HG03342 (cell line): ENCODE data around the gene BPIFB6.

Experiments used
- ATAC-seq: cut with Tn5 transposase; IDR thresholded peaks from one replicate; pipeline ENCODE4 v1.9.1; 2021; ENCODE audit warnings: mild to moderate bottlenecking, moderate library complexity; ENCODE audit not compliant: unreplicated experiment

The BPIFB6 gene

DNA sequence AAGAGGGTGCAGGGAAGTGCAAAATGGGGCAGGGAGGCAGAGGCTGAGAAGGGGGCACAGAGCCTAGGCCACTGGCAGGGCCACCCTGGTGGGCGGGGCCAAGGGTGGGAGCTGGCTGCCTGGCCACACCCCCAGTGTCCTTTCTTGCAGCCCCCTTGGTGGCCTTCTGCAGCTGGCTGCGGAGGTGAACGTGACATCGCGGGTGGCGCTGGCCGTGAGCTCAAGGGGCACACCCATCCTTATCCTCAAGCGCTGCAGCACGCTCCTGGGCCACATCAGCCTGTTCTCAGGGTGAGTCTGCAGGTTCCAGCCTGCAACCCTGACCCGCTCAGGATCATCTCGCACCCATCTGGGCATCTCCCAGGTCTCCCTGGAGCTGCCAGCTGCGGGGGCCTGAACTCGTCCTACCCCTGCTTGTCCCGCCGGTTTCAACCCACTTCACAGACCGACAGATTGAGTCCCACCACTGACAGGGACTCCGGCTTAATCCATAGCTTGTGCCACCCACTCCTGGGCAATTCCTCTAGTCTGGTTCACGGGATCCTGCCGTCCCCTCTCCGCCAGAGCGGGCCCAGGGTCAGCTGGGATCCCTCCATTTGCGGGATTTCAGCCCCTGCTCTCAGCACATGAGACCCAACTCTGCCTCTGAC lies 28.4 kb downstream of the BPIFB6 start:
- no peak for ATAC-seq

DNA sequence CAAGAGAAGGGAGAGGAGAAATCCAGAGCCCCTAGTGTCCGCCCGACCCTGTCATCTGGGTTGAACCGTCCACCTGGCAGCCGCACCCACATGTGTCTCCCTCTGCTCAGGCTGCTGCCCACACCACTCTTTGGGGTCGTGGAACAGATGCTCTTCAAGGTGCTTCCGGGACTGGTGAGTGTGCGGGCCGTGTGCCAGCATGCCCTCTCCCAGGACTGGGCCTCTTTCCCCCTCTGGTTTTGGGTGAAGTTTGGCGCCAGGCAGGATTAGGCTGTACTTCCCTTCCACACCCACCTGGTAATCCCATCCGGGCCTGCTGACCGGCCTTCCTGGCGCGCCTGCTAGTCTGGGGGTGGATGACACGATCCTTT lies 30.2 kb downstream of the BPIFB6 start:
- no peak for ATAC-seq

DNA sequence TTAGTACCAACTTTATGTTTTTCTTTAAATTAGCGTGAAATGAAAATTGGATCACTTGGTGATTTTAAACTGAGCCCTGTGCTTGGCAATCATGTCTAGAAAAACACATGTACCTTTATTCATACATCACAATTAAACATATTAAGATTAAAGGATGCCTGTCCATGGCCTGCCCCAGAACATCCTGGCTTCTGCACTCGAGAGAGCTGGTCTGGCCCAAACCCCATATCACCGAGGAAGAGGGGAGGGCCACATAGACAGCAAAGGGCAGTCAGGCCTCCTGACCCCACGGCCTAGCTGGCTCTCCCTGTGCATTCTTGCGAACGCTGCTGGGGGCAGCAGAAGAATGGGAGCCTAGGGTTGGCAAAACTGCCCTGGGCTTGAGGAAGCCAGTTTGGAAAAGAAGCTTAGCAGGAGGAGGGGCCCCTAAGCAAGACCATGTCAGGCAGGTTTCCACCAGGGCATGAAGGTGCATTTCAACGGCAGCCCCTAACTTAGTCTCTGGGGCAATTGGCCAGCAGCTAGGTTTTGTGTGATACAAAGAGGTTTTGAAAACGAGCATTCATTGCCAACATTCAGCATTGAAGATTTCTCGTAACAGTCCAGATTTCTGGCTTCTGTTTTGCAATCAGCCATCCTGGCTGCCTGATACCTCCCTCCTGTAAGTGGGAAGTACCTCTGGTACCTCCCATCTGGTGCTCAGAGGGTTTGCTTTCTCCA lies 30.8 kb downstream of the BPIFB6 start:
- ATAC-seq, result no peak

DNA sequence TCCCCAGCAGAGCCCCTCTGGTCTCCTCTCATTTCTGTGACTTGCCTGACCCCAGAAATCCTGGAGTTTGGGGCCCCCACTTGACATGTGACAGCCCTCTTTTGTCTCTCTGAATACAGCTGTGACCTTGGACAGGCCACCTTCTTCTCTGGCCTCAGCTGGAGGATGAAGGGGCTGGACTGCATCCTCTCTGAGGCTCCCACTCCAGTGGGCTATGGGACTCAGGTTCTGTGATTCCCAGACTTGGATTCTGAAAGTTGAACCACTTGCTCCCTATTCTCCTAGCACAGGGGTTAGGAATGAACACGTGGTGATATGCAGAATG lies 31.3 kb downstream of the BPIFB6 start:
- ATAC-seq, result no peak

DNA sequence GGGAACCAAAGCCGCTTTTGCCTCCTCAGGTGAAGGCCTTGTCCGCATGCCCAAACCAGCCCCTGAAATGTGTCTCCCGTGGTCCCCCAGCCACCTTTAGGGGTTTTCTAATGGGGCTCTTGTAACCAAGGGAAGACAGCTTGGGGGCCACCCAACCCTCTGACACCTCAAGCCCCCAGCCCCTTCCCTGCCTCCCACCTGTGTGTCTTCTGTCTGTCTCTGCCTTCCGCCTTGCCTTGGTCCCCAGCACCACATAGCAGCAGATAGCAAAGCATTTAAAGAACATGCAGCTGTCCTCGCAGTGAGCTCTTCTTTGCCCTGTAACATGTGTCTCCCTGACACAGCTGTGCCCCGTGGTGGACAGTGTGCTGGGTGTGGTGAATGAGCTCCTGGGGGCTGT lies 31.8 kb downstream of the BPIFB6 start:
- ATAC-seq, result no peak

DNA sequence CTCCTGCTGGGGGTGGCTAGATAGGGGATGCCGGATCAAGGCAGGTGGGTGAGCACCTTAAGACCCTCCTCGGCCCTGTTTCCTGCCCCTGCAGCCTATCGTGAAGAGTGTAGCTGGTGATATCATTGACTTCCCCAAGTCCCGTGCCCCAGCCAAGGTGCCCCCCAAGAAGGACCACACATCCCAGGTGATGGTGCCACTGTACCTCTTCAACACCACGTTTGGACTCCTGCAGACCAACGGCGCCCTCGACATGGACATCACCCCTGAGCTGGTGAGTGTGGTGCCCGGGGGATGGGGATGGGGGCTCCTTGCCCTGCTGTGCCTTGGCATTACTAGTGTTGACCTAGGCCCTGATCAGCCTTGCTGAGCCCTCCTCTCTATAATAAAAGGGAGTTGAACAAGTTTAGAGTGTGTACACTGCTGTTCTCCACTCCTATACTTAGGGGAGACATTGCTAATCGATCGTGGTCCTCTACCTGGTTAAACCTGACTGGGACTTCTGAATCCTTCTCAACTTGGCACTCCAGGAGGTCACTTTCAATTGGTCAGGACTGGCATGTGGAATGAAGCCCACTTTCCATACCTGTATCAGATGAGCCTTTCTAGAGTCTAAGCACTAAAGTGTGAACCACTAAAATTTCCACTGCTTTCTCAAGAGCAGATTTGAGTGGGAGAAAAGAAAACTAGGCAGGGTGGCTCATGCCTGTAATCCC lies 33.3 kb downstream of the BPIFB6 start:
- no peak for ATAC-seq

DNA sequence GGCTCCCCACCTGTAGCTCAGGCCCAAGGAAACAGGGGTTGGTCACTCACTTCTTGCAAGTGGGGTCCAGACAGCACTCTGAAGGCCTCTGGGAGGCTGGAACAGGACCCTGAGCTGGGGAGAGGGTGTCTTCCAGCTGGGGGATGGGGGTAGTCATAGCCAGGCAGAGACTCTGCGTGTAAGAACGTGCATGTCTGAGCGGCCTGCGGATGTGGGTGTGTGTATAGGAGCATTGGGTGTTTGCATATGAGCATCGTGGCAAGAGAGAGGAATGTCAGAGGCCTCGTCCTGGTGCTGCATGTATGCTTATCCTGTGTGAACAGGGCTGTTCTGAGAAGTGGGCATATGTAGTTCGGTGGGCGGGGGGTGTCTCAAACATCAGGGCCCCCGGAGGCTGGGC lies 34.3 kb downstream of the BPIFB6 start:
- ATAC-seq, result no peak

DNA sequence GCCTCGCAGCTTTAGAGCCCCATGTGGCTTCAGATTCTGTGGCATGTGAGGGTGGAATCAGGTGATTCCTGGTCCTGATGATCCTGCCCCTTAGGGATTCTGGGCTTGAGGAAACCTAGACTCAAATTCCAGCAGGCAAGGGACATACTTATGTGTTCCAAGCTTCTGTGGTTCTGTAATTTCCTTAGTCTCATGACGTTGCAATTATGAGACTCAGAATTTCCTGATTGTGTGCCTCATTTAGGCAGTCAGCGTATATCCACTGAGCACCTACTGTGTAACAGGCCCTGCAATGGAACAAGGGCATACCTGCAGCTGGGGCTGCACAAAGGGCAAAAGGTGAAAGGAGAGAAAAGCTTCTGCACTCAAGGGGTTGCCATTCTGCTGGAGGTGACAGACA lies 36.4 kb downstream of the BPIFB6 start:
- ATAC-seq, result no peak

DNA sequence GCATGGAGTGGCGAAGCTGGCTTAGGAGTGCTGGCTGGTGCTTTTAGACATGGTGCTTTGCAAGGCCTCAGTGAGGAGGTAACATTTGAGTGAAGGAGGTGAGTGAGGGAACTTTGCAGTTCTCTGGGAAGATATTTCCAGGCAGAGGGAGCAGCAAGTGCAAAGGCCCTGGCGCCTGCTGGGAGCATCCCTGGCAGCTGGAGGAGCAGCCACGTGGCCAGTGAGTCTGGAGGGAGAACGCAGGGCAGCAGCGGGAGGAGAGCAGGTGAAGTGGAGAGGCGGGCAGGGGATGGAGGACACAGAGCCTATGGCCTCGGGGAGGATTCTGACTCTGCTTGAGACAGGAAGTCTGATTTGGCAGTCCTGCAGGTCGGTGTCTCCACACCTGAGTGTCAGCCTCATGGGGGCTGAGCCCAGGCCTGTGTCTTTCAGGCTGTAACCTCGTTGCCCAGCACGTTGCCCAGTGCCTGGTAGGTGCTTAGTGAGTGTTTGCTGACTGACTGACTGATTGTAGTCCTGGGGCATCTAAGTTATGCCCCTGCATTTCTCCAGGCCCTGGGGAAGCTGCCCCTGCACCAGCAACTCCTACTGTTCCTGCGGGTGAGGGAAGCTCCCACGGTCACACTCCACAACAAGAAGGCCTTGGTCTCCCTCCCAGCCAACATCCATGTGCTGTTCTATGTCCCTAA lies 36.9 kb downstream of the BPIFB6 start:
- ATAC-seq, result no peak

DNA sequence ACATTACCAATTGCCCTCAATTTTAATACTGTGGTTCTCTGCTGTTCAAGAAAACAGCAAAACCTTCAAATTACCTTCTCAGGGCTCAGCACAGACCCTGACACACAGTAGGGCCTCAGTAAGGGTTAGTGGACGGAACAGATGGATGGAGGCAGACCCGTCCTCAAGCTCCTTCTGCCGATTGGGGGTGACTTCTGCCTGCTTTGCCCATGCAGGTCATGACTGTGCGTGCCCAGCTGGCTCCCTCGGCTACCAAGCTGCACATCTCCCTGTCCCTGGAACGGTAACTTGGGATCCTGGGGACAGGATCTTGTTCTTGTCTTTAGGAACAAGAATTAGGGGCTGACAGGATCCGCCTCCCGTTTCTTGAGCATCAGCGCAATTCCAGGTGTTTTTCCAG lies 38.2 kb downstream of the BPIFB6 start:
- no peak for ATAC-seq

DNA sequence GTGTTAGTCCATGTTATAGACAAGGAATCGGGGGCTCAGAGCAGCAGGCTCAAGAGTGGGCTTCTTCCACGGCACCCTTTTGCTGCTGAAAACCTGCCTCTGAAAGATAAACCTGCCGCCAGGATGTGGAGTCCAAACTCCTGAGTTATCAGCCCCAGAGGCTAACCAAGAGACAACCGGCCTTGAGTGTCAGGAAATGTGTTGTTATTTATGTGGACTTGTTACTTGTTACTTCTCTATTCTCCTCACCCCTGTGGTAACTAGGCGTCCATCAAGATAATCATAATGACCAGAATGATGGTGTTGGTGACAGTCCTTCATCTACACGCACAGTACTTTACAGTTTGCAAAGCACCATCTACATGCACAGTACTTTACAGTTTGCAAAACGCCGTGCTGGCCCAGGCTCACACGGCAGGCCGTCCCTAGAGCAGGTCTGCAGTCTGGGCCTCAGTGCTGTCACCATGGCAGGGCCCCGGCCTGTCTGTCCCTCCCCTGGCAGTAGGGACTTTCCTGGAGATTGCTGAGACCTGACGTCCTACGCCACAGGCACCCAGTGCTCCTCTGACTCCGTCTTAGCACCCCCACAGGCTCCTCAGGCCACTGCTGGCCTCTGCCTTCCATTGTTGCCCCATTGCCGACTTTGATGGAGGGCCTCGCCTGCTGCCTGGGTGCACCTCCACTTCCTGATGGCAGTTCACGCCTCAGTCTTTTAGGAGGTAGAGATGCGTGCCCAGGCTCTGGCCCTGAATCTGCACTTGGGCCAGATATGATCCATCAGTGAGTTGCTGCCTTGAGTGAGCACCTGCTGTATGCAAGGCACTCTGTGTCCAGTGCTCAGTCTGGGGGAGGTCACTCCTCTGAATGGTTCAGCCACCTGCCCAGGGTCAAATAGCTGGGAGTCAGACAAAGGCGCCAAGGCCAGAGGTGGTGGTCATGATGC lies 38.9 kb downstream of the BPIFB6 start:
- ATAC-seq, result no peak

DNA sequence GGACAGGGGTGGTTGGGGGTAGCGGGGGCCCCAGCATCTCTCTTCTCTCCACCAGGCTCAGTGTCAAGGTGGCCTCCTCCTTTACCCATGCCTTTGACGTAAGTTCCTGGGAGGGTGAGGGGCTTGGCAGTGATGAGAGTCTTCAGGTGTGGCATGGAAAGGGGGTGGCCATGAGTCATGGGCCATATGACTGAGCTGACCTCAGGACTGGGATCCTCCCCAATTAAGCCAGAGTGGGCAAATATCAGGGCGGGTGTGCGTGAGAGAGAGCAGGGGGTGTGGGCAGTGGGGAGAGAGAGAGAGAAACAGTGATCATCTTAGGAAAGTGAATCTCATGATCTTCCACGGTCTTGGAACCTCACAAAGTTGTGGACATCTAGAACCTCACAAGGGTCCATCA lies 39.8 kb downstream of the BPIFB6 start:
- no peak for ATAC-seq

DNA sequence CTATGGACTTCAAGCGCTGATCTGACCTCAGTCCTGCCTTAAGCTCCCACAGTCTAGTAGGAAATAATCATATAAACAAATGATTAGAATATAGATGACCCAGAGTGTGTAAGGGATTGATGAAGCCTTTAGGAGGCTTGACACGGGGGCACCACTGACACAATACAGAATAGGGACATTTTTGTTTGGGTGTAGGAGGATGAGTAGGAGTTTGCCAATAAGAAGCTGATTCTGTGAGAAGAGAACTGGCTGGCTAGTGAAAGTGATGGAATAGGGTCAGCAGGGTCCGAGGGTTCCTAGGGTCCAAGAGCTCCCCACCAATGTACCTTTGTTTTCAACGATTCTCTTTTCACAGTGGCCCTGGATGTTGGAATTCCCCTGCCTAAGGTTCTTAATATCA lies 40.9 kb downstream of the BPIFB6 start:
- no peak for ATAC-seq

DNA sequence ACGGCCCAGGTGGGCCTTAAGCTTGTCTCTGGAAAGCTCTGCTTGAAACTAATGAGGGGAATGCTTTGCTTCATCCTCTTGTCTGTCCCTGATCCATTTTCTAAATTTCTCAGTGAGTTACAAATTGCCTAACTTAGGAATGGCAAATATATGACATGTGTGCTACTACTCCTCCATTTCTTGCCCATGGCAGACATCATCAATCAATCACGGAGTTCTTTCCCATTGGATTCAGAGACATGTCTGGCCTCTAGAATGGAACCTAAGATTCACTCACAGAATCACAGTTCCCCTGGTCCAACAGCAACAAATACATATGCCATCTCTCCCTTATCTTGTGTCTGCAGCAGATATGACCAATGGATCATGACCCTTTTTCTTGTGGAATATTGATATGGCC lies 41.4 kb downstream of the BPIFB6 start:
- ATAC-seq, result no peak

DNA sequence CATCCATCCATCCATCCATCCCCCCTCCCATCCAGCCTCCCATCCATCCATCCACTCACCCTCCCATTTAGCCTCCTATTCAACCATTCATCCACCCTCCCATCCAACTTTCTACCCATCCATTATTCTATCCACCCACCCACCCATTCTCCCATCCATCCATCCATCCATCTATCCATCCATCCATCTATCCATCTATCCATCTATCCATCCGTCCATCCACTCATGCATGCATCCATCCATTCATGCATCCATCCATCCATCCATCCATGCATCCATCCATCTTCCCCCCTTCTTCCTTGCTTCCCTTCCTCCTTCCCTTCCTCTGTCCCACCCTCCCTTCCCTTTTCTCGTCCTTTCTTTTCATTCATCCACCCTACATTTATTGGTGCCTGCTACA lies 43.2 kb downstream of the BPIFB6 start:
- no peak for ATAC-seq

DNA sequence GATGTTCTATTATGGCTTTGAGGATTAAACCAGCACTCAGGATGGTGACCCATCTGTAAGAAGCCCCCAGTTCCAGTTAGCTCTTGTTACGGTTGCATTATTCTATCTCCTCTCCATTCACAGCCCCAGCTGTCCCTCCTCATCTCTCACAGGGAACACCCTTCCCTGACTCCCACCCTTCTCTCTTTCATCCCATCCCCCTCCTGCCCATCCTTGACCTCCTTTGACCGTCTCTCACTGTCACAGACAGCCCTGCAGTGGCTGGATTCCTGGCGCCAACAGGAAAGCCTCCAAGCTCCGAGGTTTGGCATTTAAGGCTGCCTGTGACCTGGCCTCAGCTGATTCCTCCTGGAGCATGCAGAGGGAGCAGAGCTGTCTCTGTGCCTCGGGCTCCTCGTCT lies 43.8 kb downstream of the BPIFB6 start:
- ATAC-seq, result no peak

DNA sequence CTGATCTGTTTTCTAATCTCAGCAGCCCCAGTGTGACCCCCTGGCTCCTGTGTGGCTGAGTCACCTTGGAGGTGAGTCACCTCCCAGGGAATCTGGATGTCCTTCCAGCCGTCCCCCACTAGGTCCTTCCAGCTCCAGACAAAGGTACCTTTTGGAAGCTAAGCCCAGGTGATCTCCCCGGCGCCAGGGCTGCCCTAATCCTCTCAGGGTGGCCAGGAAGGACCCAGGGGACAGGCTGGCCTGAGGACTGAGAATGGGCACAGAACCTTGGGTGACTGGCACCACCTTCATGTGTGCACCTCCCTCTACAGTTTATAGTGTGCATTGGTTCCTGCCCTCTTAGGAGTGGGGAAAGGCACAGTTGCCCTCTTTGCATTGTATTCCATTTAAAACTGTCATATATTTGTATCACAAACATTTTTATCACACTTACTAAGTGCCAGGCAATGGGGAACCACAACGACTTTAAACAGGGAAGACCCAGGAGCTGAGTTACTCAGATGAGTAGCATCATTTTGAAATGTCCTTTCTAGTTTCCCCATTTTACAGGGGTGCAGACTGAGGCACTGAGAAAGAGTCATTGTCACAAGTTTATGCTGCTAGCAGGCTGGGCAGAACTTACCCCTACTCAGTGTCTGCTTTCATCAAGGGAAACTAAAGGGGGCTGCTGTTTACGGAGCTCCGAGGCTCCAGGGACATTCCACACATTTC lies 45.4 kb downstream of the BPIFB6 start:
- ATAC-seq, result no peak

DNA sequence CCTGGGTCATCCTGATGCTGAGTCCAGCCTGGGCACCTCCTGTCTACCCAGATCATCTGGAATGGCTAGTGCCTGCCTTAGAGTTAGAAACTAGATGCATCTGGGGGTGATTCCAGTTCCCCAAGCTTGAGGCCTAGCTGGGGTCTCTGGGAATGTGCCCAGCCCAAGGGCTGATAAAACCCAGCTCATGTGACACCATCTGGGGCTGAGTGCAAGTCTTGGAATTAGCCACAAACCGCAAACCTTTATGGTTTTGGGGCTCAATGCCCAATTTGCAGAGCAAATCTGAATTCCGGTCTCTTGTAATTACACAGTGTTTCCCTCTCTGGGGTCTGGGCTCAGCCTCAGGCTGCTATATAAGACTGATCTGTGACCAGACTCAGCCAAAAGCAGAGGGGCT lies 47.8 kb downstream of the BPIFB6 start, which contains the start of gene BPIFB4:
Gene BPIFB4 (plus strand): TSS at position 385 of the 400 bp plus-strand sequence. CDS start 1,884 bp downstream, outside the sequence.
- ATAC-seq, result no peak

DNA sequence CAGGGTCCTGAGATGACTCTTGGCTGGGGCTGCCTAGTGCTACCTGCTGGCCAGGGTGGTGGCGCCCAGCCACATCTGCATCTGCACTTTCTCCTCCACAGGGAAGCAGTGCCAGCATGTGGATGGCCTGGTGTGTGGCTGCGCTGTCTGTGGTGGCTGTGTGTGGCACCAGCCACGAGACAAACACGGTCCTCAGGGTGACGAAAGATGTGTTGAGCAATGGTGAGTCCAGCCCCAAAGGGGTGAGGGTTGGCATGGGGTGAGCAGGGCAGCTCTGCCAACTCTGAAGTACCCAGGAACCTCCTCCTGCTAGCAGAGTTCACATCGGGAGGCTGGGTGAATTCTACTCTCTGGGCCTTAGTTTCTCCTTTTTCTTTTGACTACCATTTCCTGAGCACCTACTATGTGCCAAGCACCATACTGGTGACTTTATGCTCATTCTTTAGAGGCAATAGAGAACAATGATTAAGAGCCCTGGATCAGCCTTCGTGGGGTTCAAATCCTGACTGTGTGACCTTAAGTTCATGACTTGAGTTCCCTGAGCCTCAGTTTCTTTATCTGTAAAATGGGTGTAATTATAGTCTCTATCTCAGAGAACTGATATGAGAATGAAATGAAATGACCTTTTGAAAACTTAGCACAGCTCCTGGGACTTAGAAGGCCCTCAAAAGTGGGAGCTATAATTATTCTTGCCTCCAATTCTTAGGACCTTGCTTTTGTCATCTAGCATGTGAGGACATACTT lies 50.1 kb downstream of the BPIFB6 start:
- no peak for ATAC-seq
